GM23338 (cell line): ENCODE results near the gene LRRFIP1.

Experiments
- NANOG ChIP-seq: IDR thresholded peaks from 2 replicates; pipeline ENCODE4 v1.6.1; 2016; ENCODE audit warnings: antibody characterized with exemption, borderline replicate concordance
- POLR2AphosphoS5 ChIP-seq: IDR thresholded peaks from 2 replicates; pipeline ENCODE4 v1.6.1; 2016; ENCODE audit warnings: antibody characterized with exemption, low read depth

GRCh38 chr2:237818066-237818473 is 190.7 kb downstream of the LRRFIP1 start:
- TF ChIP-seq NANOG: no peak
- TF ChIP-seq POLR2AphosphoS5: no peak
